GM12878 (cell line): ENCODE results near the gene CHST8. TPM values are rescaled to one million over a fixed set of nuclear protein-coding genes. Genes with fewer than 3 reads are reported as not detected.

Source experiments
- ATAC-seq: fragments of 200-7000 bp; cut with Tn5 transposase; 3 replicates; pipeline ENCODE4 v1.9.1; 2020; ENCODE audit warnings: mild to moderate bottlenecking, moderate library complexity
- BruUV-seq: library from RNA; stranded (reverse); fragments of 400-500 nt; replicated peaks from 2 replicates; lab custom pipeline; 2021; lab: Mats Ljungman, UMichigan
- CTCF ChIA-PET: fragments of 300-600 bp; sonication (Branson Sonifier 250); formaldehyde crosslinking; extraction: SDS; loops from one replicate; lab custom pipeline; 2021; ENCODE audit warnings: inconsistent platforms; lab: Yijun Ruan, JAX
- POLR2A ChIA-PET: fragments of 350-600 bp; formaldehyde crosslinking; extraction: SDS; loops from one replicate; lab custom pipeline; 2021; ENCODE audit warnings: inconsistent platforms; lab: Charles Lee
- RAD21 ChIA-PET: fragments of 300-600 bp; sonication (Branson Sonifier 250); formaldehyde crosslinking; loops from one replicate; lab custom pipeline; 2023; ENCODE audit warnings: antibody characterized with exemption; ENCODE audit not compliant: unreplicated experiment; lab: Charles Lee
- SMC1A ChIA-PET: fragments of 300-600 bp; sonication (Branson Sonifier 250); formaldehyde crosslinking; loops from one replicate; lab custom pipeline; 2023; ENCODE audit not compliant: unreplicated experiment, uncharacterized antibody; lab: Charles Lee
- DNase-seq: peaks from one replicate; pipeline ENCODE4 v3.0.0-alpha.2; 2011; ENCODE audit warnings: low read depth, low spot score
- FAIRE-seq: peaks from 3 replicates; lab custom pipeline; 2011; peaks lifted over from hg19 to GRCh38; lab: Jason Lieb, UNC
- H2AFZ ChIP-seq: 2 replicates; pipeline ENCODE4 v1.6.0; 2011; ENCODE audit warnings: low read depth, low read length, control low read depth; ENCODE audit not compliant: control insufficient read depth
- H3K27ac ChIP-seq: 2 replicates; pipeline ENCODE4 v1.5.1; 2011; ENCODE audit warnings: control low read depth; ENCODE audit not compliant: control insufficient read depth, insufficient read depth
- H3K27me3 ChIP-seq, 2 experiments: replicated peaks in 1 of 2; 2 replicates each; pipeline versions ENCODE4 v1.6.0 to v1.6.1; 2011; ENCODE audit warnings: low read length in 1 of 2; ENCODE audit not compliant: control insufficient read depth in 2 of 2, insufficient read depth in 2 of 2
- H3K36me3 ChIP-seq, 2 experiments: 2 replicates each; pipeline ENCODE4 v1.5.1; 2011; ENCODE audit warnings: low read length in 1 of 2; ENCODE audit not compliant: control insufficient read depth in 2 of 2, insufficient read depth in 2 of 2
- H3K4me1 ChIP-seq: 2 replicates; pipeline ENCODE4 v1.6.1; 2011; ENCODE audit warnings: mild to moderate bottlenecking, low read length, moderate library complexity, mixed read lengths; ENCODE audit not compliant: control insufficient read depth, insufficient read depth
- H3K4me2 ChIP-seq: 2 replicates; pipeline ENCODE4 v1.6.0; 2011; ENCODE audit warnings: control low read depth; ENCODE audit not compliant: control insufficient read depth, insufficient read depth
- H3K4me3 ChIP-seq: fragments of 200-600 bp; sonication (generic); 2 replicates; pipeline ENCODE4 v1.5.1; 2016
- H3K79me2 ChIP-seq: 2 replicates; pipeline ENCODE4 v1.6.0; 2011; ENCODE audit warnings: low read length; ENCODE audit not compliant: control insufficient read depth, insufficient read depth
- H3K9ac ChIP-seq: 2 replicates; pipeline ENCODE4 v1.8.0; 2011; ENCODE audit warnings: low read length, control low read depth, mixed read lengths; ENCODE audit not compliant: control insufficient read depth, insufficient read depth
- H3K9me3 ChIP-seq: replicated peaks from 3 replicates; pipeline ENCODE4 v1.5.1; 2011; ENCODE audit warnings: mild to moderate bottlenecking, low read length; ENCODE audit not compliant: control insufficient read depth, insufficient read depth
- H4K20me1 ChIP-seq: 2 replicates; pipeline ENCODE4 v1.6.0; 2011; ENCODE audit not compliant: control insufficient read depth, insufficient read depth
- KAT2A ChIP-seq: conservative IDR thresholded peaks from 2 replicates; pipeline ENCODE4 v1.6.1; 2011; ENCODE audit warnings: low read depth, low read length; ENCODE audit not compliant: control insufficient read depth
- PAX8 ChIP-seq: fragments of 450-650 bp; IDR thresholded peaks from 2 replicates; pipeline ENCODE4 v1.6.1; 2017; ENCODE audit warnings: mild to moderate bottlenecking, moderate library complexity
- SMARCA5 ChIP-seq: fragments of 450-650 bp; IDR thresholded peaks from 2 replicates; pipeline ENCODE4 v1.6.1; 2017; ENCODE audit warnings: mild to moderate bottlenecking
- SUZ12 ChIP-seq: fragments of 200-600 bp; sonication (generic); IDR thresholded peaks from one replicate; pipeline ENCODE4 v1.6.1; 2018; ENCODE audit warnings: antibody characterized with exemption, mild to moderate bottlenecking; ENCODE audit not compliant: unreplicated experiment
- ZNF217 ChIP-seq: fragments of 450-650 bp; IDR thresholded peaks from 2 replicates; pipeline ENCODE4 v1.6.1; 2017; ENCODE audit warnings: antibody characterized with exemption, mild to moderate bottlenecking
- ZNF384 ChIP-seq: IDR thresholded peaks from 2 replicates; pipeline ENCODE4 v1.6.1; 2012; ENCODE audit warnings: low read depth, mild to moderate bottlenecking, low read length, improper control_type of control experiment, borderline replicate concordance
- WGBS: methylation state at CpG from one replicate; pipeline ENCODE4 v1.1.6; 2016; ENCODE audit warnings: low lambda C conversion rate; ENCODE audit not compliant: insufficient replicate concordance, insufficient coverage; ENCODE audit errors: missing lambda C conversion rate; 5-methylcytosine and 5-hydroxymethylcytosine counted together
- in situ Hi-C: fragments of 300-500 bp; cut with MboI; formaldehyde crosslinking; loops from 9 replicates; pipeline ENCODE4 v1.14.3; 2018; ENCODE audit warnings: mixed read lengths
- intact Hi-C: fragments of 100-400 bp; cut with micrococcal nuclease; formaldehyde crosslinking; loops from one replicate; pipeline ENCODE4 v1.14.2; 2022; ENCODE audit not compliant: unreplicated experiment
- polyA plus RNA-seq, 11 experiments: library from polyadenylated mRNA; depleted of rRNA in 4 of 11; unstranded in 6 of 11; stranded (reverse) in 5 of 11; fragments of >200 nt; fragmentation: Nextera tagmentation in 4 of 11; fragmentation: Illumina TruSeq in 1 of 11; extraction: Ambion mirVana in 4 of 11; extraction: Trizol in 1 of 11; gene quantifications; 1 replicate in 1 of 11; 2 replicates in 10 of 11; pipeline versions ENCODE4 v1.2.1 to v1.2.3, GENCODE V29; 2011 to 2016; ENCODE audit warnings: inconsistent platforms in 2 of 11, missing spikeins in 2 of 11, low read depth in 1 of 11
- total RNA-seq, 4 experiments: library from RNA; depleted of rRNA in 3 of 4; stranded (reverse); fragments of >200 nt in 3 of 4; fragmentation: Illumina TruSeq in 1 of 4; extraction: Trizol in 1 of 4; gene quantifications; 2 replicates each; pipeline versions ENCODE4 v1.2.1 to v1.2.3, GENCODE V29; 2013 to 2021
- TF ChIP-seq, protein P1 (sequence below): fragments of 450-650 bp; IDR thresholded peaks from 2 replicates; pipeline ENCODE4 v1.6.1; 2017; ENCODE audit warnings: borderline replicate concordance
- TF ChIP-seq, protein P2 (sequence below): fragments of 150-350 bp; IDR thresholded peaks from 2 replicates; pipeline ENCODE4 v1.6.1; 2016; ENCODE audit warnings: low read depth, low read length

CHST8 gene
- total and polyA plus RNA-seq, 10 of the 15 experiments (the other 5 are each of a cell fraction or from before 2014, with no cell fraction given), result 0.06 TPM; not detected in 9

GRCh38 chr19:33689138-33689746 lies 67.5 kb downstream of the CHST8 start:
- FAIRE-seq, result no peak
- H4K20me1 ChIP-seq, result no peaks in the 10 kb centered on the region
- H3K27ac ChIP-seq, result no peak overlapping the region
- CTCF ChIA-PET, result interaction anchor here (0.6 kb wide), 1 partner anchor 86 kb away, joined by 3 read pairs; no protein-coding TSS in a partner anchor
- no peak overlapping the region for H2AFZ ChIP-seq
- no peak for ATAC-seq
- no peak overlapping the region for H3K9ac ChIP-seq
- in situ Hi-C loops, result no loop called here
- TF ChIP-seq ZNF384 (no peak), PAX8 (no peak), SMARCA5 (no peak), SUZ12 (no peak), KAT2A (no peak), ZNF217 (no peak)
- TF ChIP-seq, protein P1, sequence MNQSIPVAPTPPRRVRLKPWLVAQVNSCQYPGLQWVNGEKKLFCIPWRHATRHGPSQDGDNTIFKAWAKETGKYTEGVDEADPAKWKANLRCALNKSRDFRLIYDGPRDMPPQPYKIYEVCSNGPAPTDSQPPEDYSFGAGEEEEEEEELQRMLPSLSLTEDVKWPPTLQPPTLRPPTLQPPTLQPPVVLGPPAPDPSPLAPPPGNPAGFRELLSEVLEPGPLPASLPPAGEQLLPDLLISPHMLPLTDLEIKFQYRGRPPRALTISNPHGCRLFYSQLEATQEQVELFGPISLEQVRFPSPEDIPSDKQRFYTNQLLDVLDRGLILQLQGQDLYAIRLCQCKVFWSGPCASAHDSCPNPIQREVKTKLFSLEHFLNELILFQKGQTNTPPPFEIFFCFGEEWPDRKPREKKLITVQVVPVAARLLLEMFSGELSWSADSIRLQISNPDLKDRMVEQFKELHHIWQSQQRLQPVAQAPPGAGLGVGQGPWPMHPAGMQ, result no peak
- TF ChIP-seq, protein P2, sequence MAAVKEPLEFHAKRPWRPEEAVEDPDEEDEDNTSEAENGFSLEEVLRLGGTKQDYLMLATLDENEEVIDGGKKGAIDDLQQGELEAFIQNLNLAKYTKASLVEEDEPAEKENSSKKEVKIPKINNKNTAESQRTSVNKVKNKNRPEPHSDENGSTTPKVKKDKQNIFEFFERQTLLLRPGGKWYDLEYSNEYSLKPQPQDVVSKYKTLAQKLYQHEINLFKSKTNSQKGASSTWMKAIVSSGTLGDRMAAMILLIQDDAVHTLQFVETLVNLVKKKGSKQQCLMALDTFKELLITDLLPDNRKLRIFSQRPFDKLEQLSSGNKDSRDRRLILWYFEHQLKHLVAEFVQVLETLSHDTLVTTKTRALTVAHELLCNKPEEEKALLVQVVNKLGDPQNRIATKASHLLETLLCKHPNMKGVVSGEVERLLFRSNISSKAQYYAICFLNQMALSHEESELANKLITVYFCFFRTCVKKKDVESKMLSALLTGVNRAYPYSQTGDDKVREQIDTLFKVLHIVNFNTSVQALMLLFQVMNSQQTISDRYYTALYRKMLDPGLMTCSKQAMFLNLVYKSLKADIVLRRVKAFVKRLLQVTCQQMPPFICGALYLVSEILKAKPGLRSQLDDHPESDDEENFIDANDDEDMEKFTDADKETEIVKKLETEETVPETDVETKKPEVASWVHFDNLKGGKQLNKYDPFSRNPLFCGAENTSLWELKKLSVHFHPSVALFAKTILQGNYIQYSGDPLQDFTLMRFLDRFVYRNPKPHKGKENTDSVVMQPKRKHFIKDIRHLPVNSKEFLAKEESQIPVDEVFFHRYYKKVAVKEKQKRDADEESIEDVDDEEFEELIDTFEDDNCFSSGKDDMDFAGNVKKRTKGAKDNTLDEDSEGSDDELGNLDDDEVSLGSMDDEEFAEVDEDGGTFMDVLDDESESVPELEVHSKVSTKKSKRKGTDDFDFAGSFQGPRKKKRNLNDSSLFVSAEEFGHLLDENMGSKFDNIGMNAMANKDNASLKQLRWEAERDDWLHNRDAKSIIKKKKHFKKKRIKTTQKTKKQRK, result no peak
- no TSS peak for BruUV-seq
- RAD21 ChIA-PET, result no interaction called here
- no peaks in the 10 kb centered on the region for H3K36me3 ChIP-seq
- H3K9me3 ChIP-seq, result no peaks in the 10 kb centered on the region
- no peak overlapping the region for H3K4me2 ChIP-seq
- no peaks in the 10 kb centered on the region for H3K79me2 ChIP-seq
- no peak overlapping the region for H3K4me3 ChIP-seq
- H3K4me1 ChIP-seq, result no peaks in the 10 kb centered on the region
- SMC1A ChIA-PET, result no interaction called here
- peaks cover 0 to 2% of the 10 kb centered on the region in 2 experiments; a peak in 1 of 4 replicates for H3K27me3 ChIP-seq
- 12% methylated on average over 18 of the region's 18 CpGs for WGBS
- intact Hi-C loops, result no loop called here
- POLR2A ChIA-PET, result no interaction called here
- no peak for DNase-seq
